ENCODE measurements around the gene CLTB. TPM values are rescaled to one million over a fixed set of nuclear protein-coding genes. Genes with fewer than 3 reads are reported as not detected.

CLTB gene
- total and polyA plus RNA-seq, 10 donors = 51.9 to 98.4 (median 63.9) TPM

GRCh38 chr5:176426876-176427275, 10.5 kb upstream of the CLTB start:
- Histone ChIP-seq H3K27me3 (replicated peaks in 1 of 7) (no peaks in the 10 kb centered on the region), H3K36me3 (no peaks in the 10 kb centered on the region), H3K4me3 (no peak overlapping the region), H3K27ac (no peak overlapping the region), H3K9me3 (no peaks in the 10 kb centered on the region), H3K4me1 (peaks cover 0 to 3% (median 0%) of the 10 kb centered on the region in 6 donors)
- WGBS, 5 donors = 88 to 93% (median 91%) methylated on average over 1 of the region's 1 CpG
- DNase-seq = no peak
- TF ChIP-seq POLR2AphosphoS5 (IDR thresholded peaks at IDR 0.05) (no peak), POLR2A (IDR thresholded peaks at IDR 0.05) (no peak)
- TF ChIP-seq, protein P1, sequence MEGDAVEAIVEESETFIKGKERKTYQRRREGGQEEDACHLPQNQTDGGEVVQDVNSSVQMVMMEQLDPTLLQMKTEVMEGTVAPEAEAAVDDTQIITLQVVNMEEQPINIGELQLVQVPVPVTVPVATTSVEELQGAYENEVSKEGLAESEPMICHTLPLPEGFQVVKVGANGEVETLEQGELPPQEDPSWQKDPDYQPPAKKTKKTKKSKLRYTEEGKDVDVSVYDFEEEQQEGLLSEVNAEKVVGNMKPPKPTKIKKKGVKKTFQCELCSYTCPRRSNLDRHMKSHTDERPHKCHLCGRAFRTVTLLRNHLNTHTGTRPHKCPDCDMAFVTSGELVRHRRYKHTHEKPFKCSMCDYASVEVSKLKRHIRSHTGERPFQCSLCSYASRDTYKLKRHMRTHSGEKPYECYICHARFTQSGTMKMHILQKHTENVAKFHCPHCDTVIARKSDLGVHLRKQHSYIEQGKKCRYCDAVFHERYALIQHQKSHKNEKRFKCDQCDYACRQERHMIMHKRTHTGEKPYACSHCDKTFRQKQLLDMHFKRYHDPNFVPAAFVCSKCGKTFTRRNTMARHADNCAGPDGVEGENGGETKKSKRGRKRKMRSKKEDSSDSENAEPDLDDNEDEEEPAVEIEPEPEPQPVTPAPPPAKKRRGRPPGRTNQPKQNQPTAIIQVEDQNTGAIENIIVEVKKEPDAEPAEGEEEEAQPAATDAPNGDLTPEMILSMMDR (IDR thresholded peaks at IDR 0.05 in 8 of 11, conservative IDR thresholded peaks at IDR 0.05 in 3 of 11) = no peak
- intact Hi-C loops (cut with DNase I; ENCODE audit: low total_unique reads) = no loop called here

DNA sequence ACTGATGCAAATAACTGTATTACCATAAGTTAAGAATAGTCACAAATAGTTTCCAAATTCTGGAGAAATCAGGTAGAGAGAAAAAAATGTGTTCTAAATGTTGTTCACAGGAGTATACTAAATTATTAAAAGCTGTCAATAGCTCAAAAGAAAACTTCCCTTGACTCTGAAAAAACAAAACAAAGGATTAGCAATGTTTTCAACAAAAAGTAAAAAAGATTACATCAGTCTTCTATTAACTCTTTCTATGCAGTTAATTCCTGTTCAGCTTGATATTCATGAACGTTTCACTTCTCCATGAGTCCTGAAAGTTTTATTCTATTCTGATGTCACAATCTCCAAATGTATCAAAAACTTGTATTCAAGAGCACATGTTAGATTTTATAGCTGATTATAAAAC, 9.5 kb upstream of the CLTB start:
- intact Hi-C loops (cut with DNase I; ENCODE audit: low total_unique reads) = no loop called here
- H3K36me3 ChIP-seq = no peaks in the 10 kb centered on the region
- no peak for DNase-seq
- TF ChIP-seq, protein P1 (IDR thresholded peaks at IDR 0.05 in 8 of 11, conservative IDR thresholded peaks at IDR 0.05 in 3 of 11) = no peak
- TF ChIP-seq POLR2AphosphoS5 (IDR thresholded peaks at IDR 0.05) = no peak
- H3K4me1 ChIP-seq = peaks cover 0 to 3% (median 0%) of the 10 kb centered on the region in 6 donors
- H3K27me3 ChIP-seq (replicated peaks in 1 of 7) = no peaks in the 10 kb centered on the region
- 83 to 94% (median 87%) methylated on average over 1 of the region's 1 CpG for WGBS, 5 donors
- H3K27ac ChIP-seq = no peak overlapping the region
- no peak overlapping the region for H3K4me3 ChIP-seq
- H3K9me3 ChIP-seq = no peaks in the 10 kb centered on the region

GRCh38 chr5:176425138-176425537, 8.8 kb upstream of the CLTB start:
- Histone ChIP-seq H3K27me3 (replicated peaks in 1 of 7) (no peaks in the 10 kb centered on the region), H3K4me1 (peaks cover 0 to 3% (median 0%) of the 10 kb centered on the region in 6 donors), H3K4me3 (no peak overlapping the region), H3K36me3 (no peaks in the 10 kb centered on the region), H3K27ac (no peak overlapping the region), H3K9me3 (no peaks in the 10 kb centered on the region)
- DNase-seq = no peak
- TF ChIP-seq, protein P1 (IDR thresholded peaks at IDR 0.05 in 8 of 11, conservative IDR thresholded peaks at IDR 0.05 in 3 of 11) = no peak
- no peak for TF ChIP-seq POLR2AphosphoS5 (IDR thresholded peaks at IDR 0.05)
- TF ChIP-seq POLR2A (IDR thresholded peaks at IDR 0.05) = no peak
- intact Hi-C loops (cut with DNase I; ENCODE audit: low total_unique reads) = no loop called here
- 88 to 100% (median 92%) methylated on average over 1 of the region's 1 CpG for WGBS, 5 donors

DNA sequence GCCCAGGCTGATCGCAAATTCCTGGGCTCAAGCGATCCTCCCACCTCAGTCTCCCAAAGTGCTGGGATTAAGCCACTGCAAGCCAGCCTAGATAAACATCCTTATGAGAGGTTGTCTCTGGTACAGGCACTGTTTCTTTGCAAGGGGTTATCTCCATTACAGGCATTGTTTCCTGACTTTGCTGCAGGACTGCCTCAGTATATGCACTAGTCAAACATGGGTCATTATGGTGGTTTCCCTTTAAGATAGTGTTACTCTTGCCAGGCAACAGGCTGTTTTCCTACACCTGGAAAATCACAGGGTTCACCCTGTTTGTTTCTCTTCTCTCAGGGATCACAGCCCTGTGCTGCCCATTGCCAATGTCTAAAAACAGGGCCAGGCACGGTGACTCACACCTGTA, 7.8 kb upstream of the CLTB start:
- peaks cover 0 to 3% (median 0%) of the 10 kb centered on the region in 6 donors for H3K4me1 ChIP-seq
- intact Hi-C loops (cut with DNase I; ENCODE audit: low total_unique reads) = no loop called here
- no peak overlapping the region for H3K4me3 ChIP-seq
- TF ChIP-seq POLR2A (IDR thresholded peaks at IDR 0.05) (no peak), POLR2AphosphoS5 (IDR thresholded peaks at IDR 0.05) (no peak)
- TF ChIP-seq, protein P1 (IDR thresholded peaks at IDR 0.05 in 8 of 11, conservative IDR thresholded peaks at IDR 0.05 in 3 of 11) = no peak
- H3K36me3 ChIP-seq = no peaks in the 10 kb centered on the region
- no peaks in the 10 kb centered on the region for H3K27me3 ChIP-seq (replicated peaks in 1 of 7)
- H3K27ac ChIP-seq = no peak overlapping the region
- DNase-seq = no peak
- WGBS, 5 donors = 88 to 97% (median 93%) methylated on average over 3 of the region's 3 CpGs
- no peaks in the 10 kb centered on the region for H3K9me3 ChIP-seq
